Neuronal stem cell (in vitro differentiated cells): ENCODE data around the gene VAMP3.
"Not testable (repeated sequence)": the region's sequence is repeated elsewhere in the genome, so short reads cannot be mapped to it uniquely, and the experiment has no call there.

Source experiments
- DNase-seq: peaks from one replicate; pipeline ENCODE4 v3.0.0-alpha.2; 2013; ENCODE audit warnings: low spot score
- H2AFZ ChIP-seq: one replicate; pipeline ENCODE4 v1.6.1; 2013; ENCODE audit warnings: mild to moderate bottlenecking, low read length, inconsistent platforms
- H2AK5ac ChIP-seq: 2 replicates; pipeline ENCODE4 v1.6.1; 2013; ENCODE audit warnings: low read depth, mild to moderate bottlenecking, inconsistent platforms, low read length, moderate library complexity, mixed read lengths
- H2BK120ac ChIP-seq: 2 replicates; pipeline ENCODE4 v1.6.1; 2013; ENCODE audit warnings: low read depth, mild to moderate bottlenecking, inconsistent platforms, low read length, moderate library complexity, mixed read lengths
- H2BK12ac ChIP-seq: one replicate; pipeline ENCODE4 v1.6.1; 2013; ENCODE audit warnings: low read length, inconsistent platforms
- H2BK15ac ChIP-seq: 2 replicates; pipeline ENCODE4 v1.6.1; 2013; ENCODE audit warnings: mild to moderate bottlenecking, low read length, inconsistent platforms, mixed read lengths
- H2BK5ac ChIP-seq: one replicate; pipeline ENCODE4 v1.6.1; 2013; ENCODE audit warnings: inconsistent platforms, mild to moderate bottlenecking, low read length, moderate library complexity
- H3K14ac ChIP-seq: one replicate; pipeline ENCODE4 v1.6.1; 2013; ENCODE audit warnings: low read length, inconsistent platforms
- H3K18ac ChIP-seq: 2 replicates; pipeline ENCODE4 v1.6.1; 2013; ENCODE audit warnings: low read length, inconsistent platforms
- H3K23ac ChIP-seq: 2 replicates; pipeline ENCODE4 v1.6.1; 2013; ENCODE audit warnings: low read depth, mild to moderate bottlenecking, mixed read lengths, low read length, inconsistent platforms; ENCODE audit not compliant: poor library complexity
- H3K27ac ChIP-seq: replicated peaks from 3 replicates; pipeline ENCODE4 v1.5.1; 2013; ENCODE audit warnings: low read length, inconsistent platforms
- H3K27me3 ChIP-seq, 3 experiments: 2 replicates each; pipeline ENCODE4 v1.6.1; 2013; ENCODE audit warnings: low read length in 3 of 3, mild to moderate bottlenecking in 2 of 3, inconsistent platforms in 1 of 3, low read depth in 1 of 3, mixed read lengths in 1 of 3, moderate library complexity in 1 of 3; ENCODE audit not compliant: control insufficient read depth in 3 of 3, insufficient read depth in 3 of 3
- H3K36me3 ChIP-seq, 2 donors: replicated peaks in 1 of 2; 2 replicates each; pipeline ENCODE4 v1.6.1; 2013; ENCODE audit warnings: low read length in 2 of 2; ENCODE audit not compliant: control insufficient read depth in 2 of 2, insufficient read depth in 2 of 2
- H3K4ac ChIP-seq: 2 replicates; pipeline ENCODE4 v1.6.1; 2013; ENCODE audit warnings: inconsistent platforms, mild to moderate bottlenecking, low read length, moderate library complexity
- H3K4me1 ChIP-seq, 2 donors: 1 replicate in 1 of 2; 2 replicates in 1 of 2; pipeline ENCODE4 v1.6.1; 2013; ENCODE audit warnings: low read length in 2 of 2, low read depth in 1 of 2; ENCODE audit not compliant: control insufficient read depth in 2 of 2, insufficient read depth in 1 of 2
- H3K4me2 ChIP-seq: one replicate; pipeline ENCODE4 v1.6.1; 2013; ENCODE audit warnings: mild to moderate bottlenecking, low read length, inconsistent platforms; ENCODE audit not compliant: insufficient read depth, poor library complexity, severe bottlenecking
- H3K4me3 ChIP-seq, 2 donors: 2 replicates each; pipeline ENCODE4 v1.5.1; 2013; ENCODE audit warnings: low read length in 2 of 2, mild to moderate bottlenecking in 2 of 2, inconsistent platforms in 1 of 2, moderate library complexity in 1 of 2
- H3K79me1 ChIP-seq: one replicate; pipeline ENCODE4 v1.6.1; 2013; ENCODE audit warnings: low read depth, mild to moderate bottlenecking, inconsistent platforms, low read length, moderate library complexity
- H3K9ac ChIP-seq: one replicate; pipeline ENCODE4 v1.6.1; 2013; ENCODE audit warnings: mild to moderate bottlenecking, low read depth, low read length, inconsistent platforms; ENCODE audit not compliant: poor library complexity
- H3K9me3 ChIP-seq, 2 donors: replicated peaks in 1 of 2; 2 replicates each; pipeline versions ENCODE3 to v1.6.1; 2013; ENCODE audit warnings: low read length in 2 of 2, mild to moderate bottlenecking in 2 of 2, inconsistent platforms in 1 of 2, low read depth in 1 of 2, mixed read lengths in 1 of 2, moderate library complexity in 1 of 2; ENCODE audit not compliant: control insufficient read depth in 2 of 2, insufficient read depth in 1 of 2
- H4K8ac ChIP-seq: one replicate; pipeline ENCODE4 v1.6.1; 2013; ENCODE audit warnings: low read depth, mild to moderate bottlenecking, inconsistent platforms, low read length, moderate library complexity
- H4K91ac ChIP-seq: one replicate; pipeline ENCODE4 v1.6.1; 2013; ENCODE audit warnings: low read length, low read depth, mild to moderate bottlenecking, inconsistent platforms; ENCODE audit not compliant: poor library complexity
- WGBS, 2 donors: extraction: QIAGEN DNeasy Blood & Tissue Kit; methylation state at CpG; one replicate each; pipeline ENCODE4 v1.1.7; 2013; ENCODE audit warnings: missing lambda C conversion rate in 2 of 2, mixed read lengths in 1 of 2; ENCODE audit not compliant: insufficient read length in 2 of 2, insufficient replicate concordance in 1 of 2; ENCODE audit errors: extremely low coverage in 2 of 2; 5-methylcytosine and 5-hydroxymethylcytosine counted together

The VAMP3 gene

GRCh38 chr1:7789828-7790227 lies 18.7 kb downstream of the VAMP3 start:
- no peak overlapping the region for H2BK5ac ChIP-seq
- no peak overlapping the region for H2AK5ac ChIP-seq
- no peak overlapping the region for H2BK12ac ChIP-seq
- no peaks in the 10 kb centered on the region for H3K4me1 ChIP-seq
- no peak overlapping the region for H3K4me2 ChIP-seq
- no peak overlapping the region for H3K4me3 ChIP-seq
- H3K14ac ChIP-seq, result no peak overlapping the region
- H3K36me3 ChIP-seq, result peaks cover 2 to 31% of the 10 kb centered on the region in 2 donors
- H2AFZ ChIP-seq, result no peak overlapping the region
- DNase-seq, result no peak
- no CpG with 5 or more reads among the region's 5 CpGs for WGBS, 2 donors
- H2BK15ac ChIP-seq, result no peak overlapping the region
- H3K27me3 ChIP-seq, result no peaks in the 10 kb centered on the region
- H2BK120ac ChIP-seq, result no peak overlapping the region
- H3K27ac ChIP-seq, result no peak overlapping the region
- H3K79me1 ChIP-seq, result no peaks in the 10 kb centered on the region
- H3K18ac ChIP-seq, result no peak overlapping the region
- peaks cover 9 to 32% of the 10 kb centered on the region in 2 donors for H3K9me3 ChIP-seq
- H3K23ac ChIP-seq, result no peak overlapping the region
- no peak overlapping the region for H3K9ac ChIP-seq
- no peak overlapping the region for H4K8ac ChIP-seq
- no peak overlapping the region for H4K91ac ChIP-seq
- no peak overlapping the region for H3K4ac ChIP-seq

GRCh38 chr1:7791027-7791426 lies 19.9 kb downstream of the VAMP3 start:
- H3K14ac ChIP-seq, H2BK15ac ChIP-seq, H3K4me1 ChIP-seq, H3K27me3 ChIP-seq, DNase-seq, H2AK5ac ChIP-seq, H2BK120ac ChIP-seq, H2BK12ac ChIP-seq, H3K4me2 ChIP-seq, H4K91ac ChIP-seq, H2AFZ ChIP-seq, H3K9ac ChIP-seq, H3K79me1 ChIP-seq, H3K18ac ChIP-seq, H3K27ac ChIP-seq, H3K4ac ChIP-seq, H3K4me3 ChIP-seq, H3K23ac ChIP-seq, H4K8ac ChIP-seq, H2BK5ac ChIP-seq: not testable (repeated sequence)
- Histone ChIP-seq H3K9me3 (peaks cover 4 to 30% of the 10 kb centered on the region in 2 donors), H3K36me3 (peaks cover 2 to 28% of the 10 kb centered on the region in 2 donors)
- no CpG with 5 or more reads among the region's 3 CpGs for WGBS, 2 donors

- Histone ChIP-seq H3K27ac (no peak overlapping the region), H3K27me3 (no peaks in the 10 kb centered on the region), H2BK5ac (no peak overlapping the region), H2BK12ac (no peak overlapping the region), H3K4me1 (no peaks in the 10 kb centered on the region), H3K9ac (no peak overlapping the region), H3K9me3 (peaks cover 4 to 17% of the 10 kb centered on the region in 2 donors), H3K79me1 (no peaks in the 10 kb centered on the region), H3K4me2 (no peak overlapping the region), H2BK120ac (no peak overlapping the region), H4K8ac (no peak overlapping the region), H3K36me3 (peaks cover 1 to 8% of the 10 kb centered on the region in 2 donors), H3K23ac (no peak overlapping the region), H3K4me3 (no peak overlapping the region), H3K4ac (no peak overlapping the region), H2AK5ac (no peak overlapping the region), H2BK15ac (no peak overlapping the region), H2AFZ (no peak overlapping the region), H4K91ac (no peak overlapping the region), H3K18ac (no peak overlapping the region), H3K14ac (no peak overlapping the region)
- no peak for DNase-seq
- no CpG with 5 or more reads among the region's 12 CpGs for WGBS, 2 donors
Observed at GRCh38 chr1:7795406-7795805, 24.3 kb downstream of the VAMP3 start.

- Histone ChIP-seq H3K23ac (no peak overlapping the region), H3K4me1 (peaks cover 0 to 1% of the 10 kb centered on the region in 2 donors), H4K8ac (no peak overlapping the region), H4K91ac (no peak overlapping the region), H3K27ac (no peak overlapping the region), H3K4me3 (no peak overlapping the region), H3K14ac (no peak overlapping the region), H2BK15ac (no peak overlapping the region), H2BK5ac (no peak overlapping the region), H2AFZ (no peak overlapping the region), H3K4ac (no peak overlapping the region), H3K9ac (no peak overlapping the region), H3K18ac (no peak overlapping the region), H2BK120ac (no peak overlapping the region), H2AK5ac (no peak overlapping the region), H3K79me1 (no peaks in the 10 kb centered on the region), H2BK12ac (no peak overlapping the region), H3K4me2 (no peak overlapping the region), H3K27me3 (no peaks in the 10 kb centered on the region), H3K36me3 (peaks cover 5 to 27% of the 10 kb centered on the region in 2 donors), H3K9me3 (no peaks in the 10 kb centered on the region)
- no peak for DNase-seq
- no CpG with 5 or more reads among the region's 9 CpGs for WGBS, 2 donors
Observed at GRCh38 chr1:7805460-7805859, 34.4 kb downstream of the VAMP3 start.
